Measurements from ENCODE around the gene PFDN4. TPM values are rescaled to one million over a fixed set of nuclear protein-coding genes. Genes with fewer than 3 reads are reported as not detected.
A peak's percentile ranks its signal among the peaks of the same experiment; 100 is the strongest.
"Not testable (repeated sequence)": the region's sequence is repeated elsewhere in the genome, so short reads cannot be mapped to it uniquely, and the experiment has no call there.

The PFDN4 gene
- polyA plus RNA-seq, 2 donors = 43.8 to 48.3 TPM

GRCh38 chr20:54257071-54257816, 49.4 kb downstream of the PFDN4 start:
- Histone ChIP-seq H3K4me3 (ENCODE audit: low read depth in 1 of 2, low read length in 2 of 2) (no peak overlapping the region), H3K9me3 (ENCODE audit: control insufficient read depth in 2 of 2, insufficient read depth in 1 of 2, low read depth in 1 of 2, low read length in 1 of 2) (no peaks in the 10 kb centered on the region), H3K27ac (ENCODE audit: low read depth in 2 of 2, low read length in 1 of 2) (no peak overlapping the region), H3K27me3 (ENCODE audit: control insufficient read depth in 1 of 2, insufficient read depth in 2 of 2, low read length in 2 of 2) (no peaks in the 10 kb centered on the region), H3K4me1 (ENCODE audit: control insufficient read depth in 2 of 2, insufficient read depth in 2 of 2, low read length in 1 of 2) (no peaks in the 10 kb centered on the region), H3K36me3 (ENCODE audit: control insufficient read depth in 2 of 2, insufficient read depth in 2 of 2, low read length in 1 of 2) (no peaks in the 10 kb centered on the region)
- WGBS, 2 donors = 57 to 60% methylated on average over 4 of the region's 4 CpGs

GRCh38 chr20:54260116-54260515, 52.2 kb downstream of the PFDN4 start:
- H3K27me3 ChIP-seq (ENCODE audit: control insufficient read depth in 1 of 2, insufficient read depth in 2 of 2, low read length in 2 of 2) = no peaks in the 10 kb centered on the region
- H3K36me3 ChIP-seq (ENCODE audit: control insufficient read depth in 2 of 2, insufficient read depth in 2 of 2, low read length in 1 of 2) = no peaks in the 10 kb centered on the region
- no peaks in the 10 kb centered on the region for H3K9me3 ChIP-seq (ENCODE audit: control insufficient read depth in 2 of 2, insufficient read depth in 1 of 2, low read depth in 1 of 2, low read length in 1 of 2)
- H3K4me3 ChIP-seq (ENCODE audit: low read depth in 1 of 2, low read length in 2 of 2) = no peak overlapping the region
- H3K27ac ChIP-seq (ENCODE audit: low read depth in 2 of 2, low read length in 1 of 2) = no peak overlapping the region
- H3K4me1 ChIP-seq (ENCODE audit: control insufficient read depth in 2 of 2, insufficient read depth in 2 of 2, low read length in 1 of 2) = no peaks in the 10 kb centered on the region

- H3K27ac ChIP-seq (ENCODE audit: low read depth in 2 of 2, low read length in 1 of 2) = no peak overlapping the region
- no peaks in the 10 kb centered on the region for H3K9me3 ChIP-seq (ENCODE audit: control insufficient read depth in 2 of 2, insufficient read depth in 1 of 2, low read depth in 1 of 2, low read length in 1 of 2)
- WGBS, 2 donors = 68 to 71% methylated on average over 4 of the region's 4 CpGs
- H3K4me3 ChIP-seq (ENCODE audit: low read depth in 1 of 2, low read length in 2 of 2) = no peak overlapping the region
- H3K36me3 ChIP-seq (ENCODE audit: control insufficient read depth in 2 of 2, insufficient read depth in 2 of 2, low read length in 1 of 2) = no peaks in the 10 kb centered on the region
- peaks cover 0 to 4% of the 10 kb centered on the region in 2 donors for H3K4me1 ChIP-seq (ENCODE audit: control insufficient read depth in 2 of 2, insufficient read depth in 2 of 2, low read length in 1 of 2)
- no peaks in the 10 kb centered on the region for H3K27me3 ChIP-seq (ENCODE audit: control insufficient read depth in 1 of 2, insufficient read depth in 2 of 2, low read length in 2 of 2)
Measured at GRCh38 chr20:54262671-54263070, 54.8 kb downstream of the PFDN4 start.

GRCh38 chr20:54263116-54263690, 55.3 kb downstream of the PFDN4 start:
- Histone ChIP-seq H3K9me3 (ENCODE audit: control insufficient read depth in 2 of 2, insufficient read depth in 1 of 2, low read depth in 1 of 2, low read length in 1 of 2) (no peaks in the 10 kb centered on the region), H3K4me1 (ENCODE audit: control insufficient read depth in 2 of 2, insufficient read depth in 2 of 2, low read length in 1 of 2) (peaks cover 0 to 4% of the 10 kb centered on the region in 2 donors), H3K4me3 (ENCODE audit: low read depth in 1 of 2, low read length in 2 of 2) (no peak overlapping the region), H3K27ac (ENCODE audit: low read depth in 2 of 2, low read length in 1 of 2) (no peak overlapping the region), H3K36me3 (ENCODE audit: control insufficient read depth in 2 of 2, insufficient read depth in 2 of 2, low read length in 1 of 2) (no peaks in the 10 kb centered on the region), H3K27me3 (ENCODE audit: control insufficient read depth in 1 of 2, insufficient read depth in 2 of 2, low read length in 2 of 2) (no peaks in the 10 kb centered on the region)
- WGBS, 2 donors = 65 to 80% methylated on average over 4 of the region's 4 CpGs

- not testable (repeated sequence) for H3K27me3 ChIP-seq (ENCODE audit: control insufficient read depth in 1 of 2, insufficient read depth in 2 of 2, low read length in 2 of 2); H3K36me3 ChIP-seq (ENCODE audit: control insufficient read depth in 2 of 2, insufficient read depth in 2 of 2, low read length in 1 of 2); H3K4me3 ChIP-seq (ENCODE audit: low read depth in 1 of 2, low read length in 2 of 2); H3K4me1 ChIP-seq (ENCODE audit: control insufficient read depth in 2 of 2, insufficient read depth in 2 of 2, low read length in 1 of 2); H3K27ac ChIP-seq (ENCODE audit: low read depth in 2 of 2, low read length in 1 of 2); H3K9me3 ChIP-seq (ENCODE audit: control insufficient read depth in 2 of 2, insufficient read depth in 1 of 2, low read depth in 1 of 2, low read length in 1 of 2)
- 86 to 89% methylated on average over 6 of the region's 6 CpGs for WGBS, 2 donors
Measured at GRCh38 chr20:54265791-54266190, 57.9 kb downstream of the PFDN4 start.

GRCh38 chr20:54266844-54267243, 59.0 kb downstream of the PFDN4 start:
- no peaks in the 10 kb centered on the region for H3K9me3 ChIP-seq (ENCODE audit: control insufficient read depth in 2 of 2, insufficient read depth in 1 of 2, low read depth in 1 of 2, low read length in 1 of 2)
- peak overlapping the region in 1 of 2 donors; percentile 80 for H3K27ac ChIP-seq (ENCODE audit: low read depth in 2 of 2, low read length in 1 of 2)
- H3K4me3 ChIP-seq (ENCODE audit: low read depth in 1 of 2, low read length in 2 of 2) = no peak overlapping the region
- no peaks in the 10 kb centered on the region for H3K27me3 ChIP-seq (ENCODE audit: control insufficient read depth in 1 of 2, insufficient read depth in 2 of 2, low read length in 2 of 2)
- no peaks in the 10 kb centered on the region for H3K36me3 ChIP-seq (ENCODE audit: control insufficient read depth in 2 of 2, insufficient read depth in 2 of 2, low read length in 1 of 2)
- 88 to 89% methylated on average over 6 of the region's 6 CpGs for WGBS, 2 donors
- H3K4me1 ChIP-seq (ENCODE audit: control insufficient read depth in 2 of 2, insufficient read depth in 2 of 2, low read length in 1 of 2) = peaks cover 0 to 4% of the 10 kb centered on the region in 2 donors

- WGBS, 2 donors = 41 to 42% methylated on average over 4 of the region's 4 CpGs
- H3K36me3 ChIP-seq (ENCODE audit: control insufficient read depth in 2 of 2, insufficient read depth in 2 of 2, low read length in 1 of 2) = no peaks in the 10 kb centered on the region
- peak overlapping the region; percentile 50 to 60 for H3K27ac ChIP-seq (ENCODE audit: low read depth in 2 of 2, low read length in 1 of 2)
- H3K4me3 ChIP-seq (ENCODE audit: low read depth in 1 of 2, low read length in 2 of 2) = no peak overlapping the region
- H3K4me1 ChIP-seq (ENCODE audit: control insufficient read depth in 2 of 2, insufficient read depth in 2 of 2, low read length in 1 of 2) = peaks cover 0 to 4% of the 10 kb centered on the region in 2 donors
- H3K27me3 ChIP-seq (ENCODE audit: control insufficient read depth in 1 of 2, insufficient read depth in 2 of 2, low read length in 2 of 2) = no peaks in the 10 kb centered on the region
- no peaks in the 10 kb centered on the region for H3K9me3 ChIP-seq (ENCODE audit: control insufficient read depth in 2 of 2, insufficient read depth in 1 of 2, low read depth in 1 of 2, low read length in 1 of 2)
Measured at GRCh38 chr20:54267483-54268003, 59.7 kb downstream of the PFDN4 start.

- Histone ChIP-seq H3K27ac (ENCODE audit: low read depth in 2 of 2, low read length in 1 of 2) (no peak overlapping the region), H3K9me3 (ENCODE audit: control insufficient read depth in 2 of 2, insufficient read depth in 1 of 2, low read depth in 1 of 2, low read length in 1 of 2) (no peaks in the 10 kb centered on the region), H3K4me1 (ENCODE audit: control insufficient read depth in 2 of 2, insufficient read depth in 2 of 2, low read length in 1 of 2) (peaks cover 0 to 4% of the 10 kb centered on the region in 2 donors), H3K4me3 (ENCODE audit: low read depth in 1 of 2, low read length in 2 of 2) (no peak overlapping the region), H3K36me3 (ENCODE audit: control insufficient read depth in 2 of 2, insufficient read depth in 2 of 2, low read length in 1 of 2) (no peaks in the 10 kb centered on the region), H3K27me3 (ENCODE audit: control insufficient read depth in 1 of 2, insufficient read depth in 2 of 2, low read length in 2 of 2) (no peaks in the 10 kb centered on the region)
- WGBS, 2 donors = 22 to 23% methylated on average over 2 of the region's 2 CpGs
Measured at GRCh38 chr20:54268941-54269340, 61.1 kb downstream of the PFDN4 start.
